Endothelial cell (in vitro differentiated cells): ENCODE measurements around the gene GPM6B. TPM values are rescaled to one million over a fixed set of nuclear protein-coding genes. Genes with fewer than 3 reads are reported as not detected.

Source experiments
- DNase-seq: peaks from one replicate; pipeline ENCODE4 v3.0.0; 2021; ENCODE audit warnings: low spot score
- H3K27ac Mint-ChIP-seq: one replicate; pipeline ENCODE4 v1.8.0; 2021; ENCODE audit warnings: mixed read lengths, inconsistent platforms; ENCODE audit not compliant: unreplicated experiment
- H3K27me3 Mint-ChIP-seq: one replicate; pipeline ENCODE4 v1.8.0; 2021; ENCODE audit warnings: mild to moderate bottlenecking, moderate library complexity, mixed read lengths, inconsistent platforms; ENCODE audit not compliant: unreplicated experiment
- H3K36me3 Mint-ChIP-seq: one replicate; pipeline ENCODE4 v1.8.0; 2021; ENCODE audit warnings: mild to moderate bottlenecking, low read depth, mixed read lengths, inconsistent platforms; ENCODE audit not compliant: unreplicated experiment
- H3K4me1 Mint-ChIP-seq: one replicate; pipeline ENCODE4 v1.8.0; 2021; ENCODE audit warnings: mild to moderate bottlenecking, mixed read lengths, inconsistent platforms; ENCODE audit not compliant: unreplicated experiment
- H3K4me3 Mint-ChIP-seq: one replicate; pipeline ENCODE4 v1.8.0; 2021; ENCODE audit warnings: mild to moderate bottlenecking, mixed read lengths, inconsistent platforms; ENCODE audit not compliant: unreplicated experiment
- H3K9me3 Mint-ChIP-seq: one replicate; pipeline ENCODE4 v1.8.0; 2021; ENCODE audit warnings: mixed read lengths, inconsistent platforms; ENCODE audit not compliant: unreplicated experiment
- CTCF ChIP-seq: fragments of 200-600 bp; sonication (generic); IDR thresholded peaks from one replicate; pipeline ENCODE4 v1.5.0; 2021; ENCODE audit warnings: antibody characterized with exemption; ENCODE audit not compliant: unreplicated experiment
- total RNA-seq: library from RNA; stranded (reverse); fragmentation: NEBNext Ultra II Directional; extraction: Animal tissue kit (Norgen Biotek cat#: 25700); gene quantifications from one replicate; pipeline ENCODE4 v1.2.1, GENCODE V29; 2021; ENCODE audit not compliant: unreplicated experiment

The GPM6B gene
- total RNA-seq, 1 donor from 2014 or later: 18.8 TPM

GRCh38 chrX:13815664-13816063 is 1.2 kb downstream of the GPM6B start:
- no peak overlapping the region for H3K4me3 Mint-ChIP-seq
- H3K27me3 Mint-ChIP-seq: peaks cover 4% of the 10 kb centered on the region
- peaks cover 7% of the 10 kb centered on the region for H3K4me1 Mint-ChIP-seq
- no peak overlapping the region for H3K27ac Mint-ChIP-seq
- H3K9me3 Mint-ChIP-seq: no peaks in the 10 kb centered on the region
- H3K36me3 Mint-ChIP-seq: peaks cover 4% of the 10 kb centered on the region
- no peak for TF ChIP-seq CTCF
- DNase-seq: no peak

- no peak for TF ChIP-seq CTCF
- no peak for DNase-seq
Measured at GRCh38 chrX:13808865-13809264, 8.0 kb downstream of the GPM6B start.

DNA sequence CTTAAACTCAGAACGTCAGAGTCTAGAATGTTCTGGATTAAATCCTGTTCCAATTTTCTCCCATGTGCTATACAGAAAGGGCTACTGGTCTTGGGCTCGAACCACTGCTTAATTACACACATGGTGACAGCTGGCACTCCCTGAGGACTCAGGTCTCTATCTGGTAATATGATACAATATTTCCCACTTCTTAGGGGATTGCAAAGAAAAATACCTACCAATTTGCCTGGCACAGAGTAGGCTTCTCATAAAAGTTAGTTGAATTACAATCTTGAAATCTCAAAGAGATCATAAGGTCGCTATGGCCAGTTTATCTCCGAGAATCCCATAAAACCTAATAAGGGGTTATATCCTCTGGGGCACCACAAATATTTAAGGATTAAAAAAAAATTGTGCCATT is 8.6 kb downstream of the GPM6B start:
- Mint-ChIP-seq H3K27me3 (no peaks in the 10 kb centered on the region), H3K9me3 (no peaks in the 10 kb centered on the region), H3K36me3 (no peaks in the 10 kb centered on the region)

More at GRCh38 chrX:13808865-13809264, 8.0 kb downstream of the GPM6B start:
- Mint-ChIP-seq H3K4me3 (no peak overlapping the region), H3K9me3 (no peaks in the 10 kb centered on the region), H3K36me3 (no peaks in the 10 kb centered on the region), H3K4me1 (no peaks in the 10 kb centered on the region), H3K27me3 (no peaks in the 10 kb centered on the region), H3K27ac (no peak overlapping the region)

GRCh38 chrX:13805241-13805640 is 11.7 kb downstream of the GPM6B start:
- H3K4me3 Mint-ChIP-seq: no peak overlapping the region

More for the DNA sequence above, 8.6 kb downstream of the GPM6B start:
- Mint-ChIP-seq H3K4me1 (no peaks in the 10 kb centered on the region), H3K27ac (no peak overlapping the region), H3K4me3 (no peak overlapping the region)
- TF ChIP-seq CTCF: no peak
- DNase-seq: no peak

DNA sequence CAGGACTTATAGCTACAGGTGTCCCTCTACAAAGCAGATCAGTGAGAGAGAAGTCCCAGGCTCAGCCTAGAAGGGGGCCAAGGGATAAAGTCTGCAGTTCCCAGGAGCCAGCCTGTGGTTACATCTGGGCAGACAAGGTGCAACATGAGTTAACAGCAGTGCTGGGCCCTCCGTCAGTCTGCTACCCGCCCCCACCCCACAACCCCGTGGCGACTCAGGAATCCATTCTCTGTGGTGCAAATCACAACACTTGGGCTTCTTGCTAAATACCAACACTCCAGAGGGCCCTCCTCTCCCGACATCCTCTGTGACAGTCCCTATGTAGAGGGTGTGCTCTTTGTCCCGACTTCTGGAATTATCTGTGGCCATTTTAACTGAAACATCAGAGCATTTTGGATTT is 13.8 kb downstream of the GPM6B start:
- Mint-ChIP-seq H3K9me3 (no peaks in the 10 kb centered on the region), H3K27ac (no peak overlapping the region)

More at GRCh38 chrX:13805241-13805640, 11.7 kb downstream of the GPM6B start:
- Mint-ChIP-seq H3K27ac (no peak overlapping the region), H3K4me1 (no peaks in the 10 kb centered on the region), H3K27me3 (no peaks in the 10 kb centered on the region), H3K36me3 (no peaks in the 10 kb centered on the region), H3K9me3 (no peaks in the 10 kb centered on the region)
- TF ChIP-seq CTCF: no peak
- DNase-seq: no peak

More for the DNA sequence above, 13.8 kb downstream of the GPM6B start:
- no peaks in the 10 kb centered on the region for H3K27me3 Mint-ChIP-seq
- H3K4me3 Mint-ChIP-seq: no peak overlapping the region
- H3K36me3 Mint-ChIP-seq: no peaks in the 10 kb centered on the region
- no peak for DNase-seq
- TF ChIP-seq CTCF: no peak
- no peaks in the 10 kb centered on the region for H3K4me1 Mint-ChIP-seq
